A549 (cell line): ENCODE measurements around the gene HS6ST3.

ENCODE experiments used
- BHLHE40 ChIP-seq: IDR thresholded peaks from 2 replicates; pipeline ENCODE4 v1.6.1; 2012; ENCODE audit warnings: low read depth, low read length, inconsistent platforms
- CHD2 ChIP-seq: fragments of 150-350 bp; IDR thresholded peaks from 2 replicates; pipeline ENCODE4 v1.6.1; 2014; ENCODE audit warnings: low read length; ENCODE audit not compliant: partially characterized antibody
- EP300 ChIP-seq, 2 experiments: fragments of >200 bp; sonication (Bioruptor Twin); formaldehyde crosslinking; IDR thresholded peaks; 2 replicates in 1 of 2; 3 replicates in 1 of 2; pipeline ENCODE4 v1.6.1; 2016 to 2017
- HDAC2 ChIP-seq: fragments of 200-600 bp; sonication (generic); IDR thresholded peaks from 2 replicates; pipeline ENCODE4 v1.6.1; 2016
- NFE2L2 ChIP-seq: fragments of 150-350 bp; conservative IDR thresholded peaks from 2 replicates; pipeline ENCODE4 v1.6.1; 2014; ENCODE audit warnings: low read length
- NR3C1 ChIP-seq: fragments of >200 bp; sonication (Bioruptor Twin); formaldehyde crosslinking; IDR thresholded peaks from 3 replicates; pipeline ENCODE4 v1.6.1; 2017
- POLR2A ChIP-seq: IDR thresholded peaks from 2 replicates; pipeline ENCODE4 v1.6.1; 2012; ENCODE audit warnings: mild to moderate bottlenecking, low read length
- ZFP36 ChIP-seq: fragments of 450-650 bp; IDR thresholded peaks from 2 replicates; pipeline ENCODE4 v1.6.1; 2014; ENCODE audit warnings: borderline replicate concordance; ENCODE audit not compliant: partially characterized antibody
- TF ChIP-seq, protein P1 (sequence below): fragments of 200-600 bp; sonication (generic); IDR thresholded peaks from 2 replicates; pipeline ENCODE4 v1.6.1; 2016; ENCODE audit warnings: antibody characterized with exemption, mild to moderate bottlenecking, moderate library complexity
- TF ChIP-seq, protein P2 (sequence below): fragments of >200 bp; sonication (Bioruptor Twin); formaldehyde crosslinking; IDR thresholded peaks from 3 replicates; pipeline ENCODE4 v1.5.1; 2016

DNA sequence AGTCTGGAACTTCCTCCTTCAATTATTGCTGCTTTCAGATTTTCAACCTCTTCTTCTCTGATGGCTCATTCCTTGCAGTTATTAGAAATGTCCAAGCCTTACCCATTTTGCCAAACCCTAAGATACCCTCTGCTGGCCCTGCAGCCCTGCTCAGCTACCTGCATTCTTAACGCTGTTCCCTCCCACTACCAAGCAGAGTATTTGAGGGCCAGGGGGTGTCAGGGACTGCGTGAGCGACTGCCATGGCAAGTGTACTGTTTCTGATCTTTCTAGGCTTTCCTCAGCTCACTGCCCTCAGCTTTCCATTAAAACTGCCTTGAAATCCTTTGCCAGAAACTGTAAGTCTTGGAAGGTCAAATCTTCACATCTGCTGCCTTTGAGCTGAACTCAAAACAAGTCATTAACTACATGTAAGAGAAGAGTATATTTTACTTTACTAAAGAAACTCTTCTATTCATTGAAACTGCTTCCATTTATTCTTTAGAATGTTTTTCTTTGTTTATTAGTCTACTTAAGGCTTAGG is 41.0 kb downstream of the HS6ST3 start:
- TF ChIP-seq, protein P1, sequence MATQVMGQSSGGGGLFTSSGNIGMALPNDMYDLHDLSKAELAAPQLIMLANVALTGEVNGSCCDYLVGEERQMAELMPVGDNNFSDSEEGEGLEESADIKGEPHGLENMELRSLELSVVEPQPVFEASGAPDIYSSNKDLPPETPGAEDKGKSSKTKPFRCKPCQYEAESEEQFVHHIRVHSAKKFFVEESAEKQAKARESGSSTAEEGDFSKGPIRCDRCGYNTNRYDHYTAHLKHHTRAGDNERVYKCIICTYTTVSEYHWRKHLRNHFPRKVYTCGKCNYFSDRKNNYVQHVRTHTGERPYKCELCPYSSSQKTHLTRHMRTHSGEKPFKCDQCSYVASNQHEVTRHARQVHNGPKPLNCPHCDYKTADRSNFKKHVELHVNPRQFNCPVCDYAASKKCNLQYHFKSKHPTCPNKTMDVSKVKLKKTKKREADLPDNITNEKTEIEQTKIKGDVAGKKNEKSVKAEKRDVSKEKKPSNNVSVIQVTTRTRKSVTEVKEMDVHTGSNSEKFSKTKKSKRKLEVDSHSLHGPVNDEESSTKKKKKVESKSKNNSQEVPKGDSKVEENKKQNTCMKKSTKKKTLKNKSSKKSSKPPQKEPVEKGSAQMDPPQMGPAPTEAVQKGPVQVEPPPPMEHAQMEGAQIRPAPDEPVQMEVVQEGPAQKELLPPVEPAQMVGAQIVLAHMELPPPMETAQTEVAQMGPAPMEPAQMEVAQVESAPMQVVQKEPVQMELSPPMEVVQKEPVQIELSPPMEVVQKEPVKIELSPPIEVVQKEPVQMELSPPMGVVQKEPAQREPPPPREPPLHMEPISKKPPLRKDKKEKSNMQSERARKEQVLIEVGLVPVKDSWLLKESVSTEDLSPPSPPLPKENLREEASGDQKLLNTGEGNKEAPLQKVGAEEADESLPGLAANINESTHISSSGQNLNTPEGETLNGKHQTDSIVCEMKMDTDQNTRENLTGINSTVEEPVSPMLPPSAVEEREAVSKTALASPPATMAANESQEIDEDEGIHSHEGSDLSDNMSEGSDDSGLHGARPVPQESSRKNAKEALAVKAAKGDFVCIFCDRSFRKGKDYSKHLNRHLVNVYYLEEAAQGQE, result no peak
- TF ChIP-seq BHLHE40 (no peak), POLR2A (no peak), CHD2 (no peak), HDAC2 (no peak), ZFP36 (no peak), EP300 (IDR thresholded peaks at IDR 0.05) (no peak), NR3C1 (no peak), NFE2L2 (no peak)
- TF ChIP-seq, protein P2, sequence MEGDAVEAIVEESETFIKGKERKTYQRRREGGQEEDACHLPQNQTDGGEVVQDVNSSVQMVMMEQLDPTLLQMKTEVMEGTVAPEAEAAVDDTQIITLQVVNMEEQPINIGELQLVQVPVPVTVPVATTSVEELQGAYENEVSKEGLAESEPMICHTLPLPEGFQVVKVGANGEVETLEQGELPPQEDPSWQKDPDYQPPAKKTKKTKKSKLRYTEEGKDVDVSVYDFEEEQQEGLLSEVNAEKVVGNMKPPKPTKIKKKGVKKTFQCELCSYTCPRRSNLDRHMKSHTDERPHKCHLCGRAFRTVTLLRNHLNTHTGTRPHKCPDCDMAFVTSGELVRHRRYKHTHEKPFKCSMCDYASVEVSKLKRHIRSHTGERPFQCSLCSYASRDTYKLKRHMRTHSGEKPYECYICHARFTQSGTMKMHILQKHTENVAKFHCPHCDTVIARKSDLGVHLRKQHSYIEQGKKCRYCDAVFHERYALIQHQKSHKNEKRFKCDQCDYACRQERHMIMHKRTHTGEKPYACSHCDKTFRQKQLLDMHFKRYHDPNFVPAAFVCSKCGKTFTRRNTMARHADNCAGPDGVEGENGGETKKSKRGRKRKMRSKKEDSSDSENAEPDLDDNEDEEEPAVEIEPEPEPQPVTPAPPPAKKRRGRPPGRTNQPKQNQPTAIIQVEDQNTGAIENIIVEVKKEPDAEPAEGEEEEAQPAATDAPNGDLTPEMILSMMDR, result no peak
